ENCODE results near the gene FAM83B. TPM values are rescaled to one million over a fixed set of nuclear protein-coding genes. Genes with fewer than 3 reads are reported as not detected.

Gene FAM83B
- total and polyA plus RNA-seq, 10 of the 15 experiments (the other 5 are each of a cell fraction or from before 2014, with no cell fraction given) = 0.05 TPM; not detected in 9

DNA sequence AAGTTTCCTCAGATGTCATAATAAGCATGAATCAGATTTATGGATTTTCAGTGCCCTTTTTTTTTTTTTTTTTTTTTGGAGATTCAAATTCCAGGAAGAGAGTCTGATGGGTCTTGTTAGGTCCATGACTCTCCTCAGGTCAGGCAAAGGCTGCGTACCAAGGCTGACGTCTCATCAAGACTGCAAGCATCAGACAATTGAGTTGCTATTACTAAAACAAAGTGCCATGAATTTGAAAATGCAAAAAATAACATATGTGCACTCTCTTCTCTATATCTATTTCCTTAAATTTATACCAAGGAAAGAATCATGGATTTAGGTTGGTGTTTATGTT lies 134.7 kb downstream of the FAM83B start (continued):
- TF ChIP-seq TARDBP (IDR thresholded peaks at IDR 0.05; ENCODE audit: borderline replicate concordance) (no peak), YY1 (IDR thresholded peaks at IDR 0.05; ENCODE audit: low read depth, low read length) (no peak), NFXL1 (IDR thresholded peaks at IDR 0.05; ENCODE audit: borderline replicate concordance) (no peak), POLR2AphosphoS2 (IDR thresholded peaks at IDR 0.05; ENCODE audit: low read depth, low read length) (no peak), CHD4 (IDR thresholded peaks at IDR 0.05) (no peak), SIN3A (IDR thresholded peaks at IDR 0.05; ENCODE audit: low read depth, low read length) (no peak), EP300 (IDR thresholded peaks at IDR 0.05; ENCODE audit: borderline replicate concordance in 1 of 2, control insufficient read depth in 1 of 2, low read depth in 2 of 2, low read length in 2 of 2) (no peak)

DNA sequence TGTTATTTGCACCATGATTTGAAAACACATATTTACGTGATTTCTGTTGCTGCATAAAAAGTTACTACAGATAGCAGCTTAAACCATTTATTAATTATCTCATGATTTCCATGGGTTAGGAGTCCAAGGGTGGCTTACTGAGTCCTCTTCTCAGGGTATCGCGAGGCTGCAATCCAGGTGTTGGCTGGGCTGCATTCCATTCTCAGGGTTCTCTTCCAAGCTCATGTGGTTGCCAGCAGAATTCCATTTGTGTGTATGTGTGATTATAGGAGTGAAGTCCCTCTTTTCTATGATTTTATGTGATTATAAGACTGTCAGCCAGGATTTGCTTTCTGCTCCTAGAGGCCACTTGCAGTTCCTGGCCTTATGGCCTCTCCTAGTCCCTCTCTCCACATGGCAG lies 135.1 kb downstream of the FAM83B start:
- BruUV-seq (replicated peaks) = no TSS peak
- no peaks in the 10 kb centered on the region for H3K4me1 ChIP-seq (ENCODE audit: control insufficient read depth, insufficient read depth, low read length)
- no peak overlapping the region for H3K4me3 ChIP-seq
- H3K36me3 ChIP-seq (ENCODE audit: control insufficient read depth in 2 of 2, insufficient read depth in 2 of 2, low read length in 1 of 2) = no peaks in the 10 kb centered on the region
- no peak overlapping the region for H3K9ac ChIP-seq (ENCODE audit: control insufficient read depth, insufficient read depth, low read length)
- ChIA-PET POLR2A (no interaction called here), CTCF (interaction anchor here (0.7 kb wide), 1 partner anchor 37 kb away, joined by 3 read pairs; no protein-coding TSS in a partner anchor), RAD21 (ENCODE audit: unreplicated experiment) (no interaction called here), SMC1A (ENCODE audit: uncharacterized antibody, unreplicated experiment) (no interaction called here)
- H3K9me3 ChIP-seq (replicated peaks; ENCODE audit: control insufficient read depth, insufficient read depth, low read length) = no peaks in the 10 kb centered on the region
- H3K4me2 ChIP-seq (ENCODE audit: control insufficient read depth, insufficient read depth) = no peak overlapping the region
- DNase-seq (ENCODE audit: low read depth, low spot score) (no peak), ATAC-seq (no peak), FAIRE-seq (no peak)
- no peaks in the 10 kb centered on the region for H3K27me3 ChIP-seq (replicated peaks in 1 of 2; ENCODE audit: control insufficient read depth in 2 of 2, insufficient read depth in 2 of 2, low read length in 1 of 2)
- no peak overlapping the region for H3K27ac ChIP-seq (ENCODE audit: control insufficient read depth, insufficient read depth)
- WGBS (ENCODE audit: insufficient coverage, insufficient replicate concordance, low lambda C conversion rate, missing lambda C conversion rate) = 47% methylated on average over 3 of the region's 3 CpGs
- no peak overlapping the region for H2AFZ ChIP-seq (ENCODE audit: control insufficient read depth, low read depth, low read length)
- no peaks in the 10 kb centered on the region for H3K79me2 ChIP-seq (ENCODE audit: control insufficient read depth, insufficient read depth, low read length)
- H4K20me1 ChIP-seq (ENCODE audit: control insufficient read depth, insufficient read depth) = no peaks in the 10 kb centered on the region
- intact Hi-C loops (cut with micrococcal nuclease; ENCODE audit: unreplicated experiment) (no loop called here), in situ Hi-C loops (cut with MboI) (no loop called here)
- no peak for TF ChIP-seq TCF3 (IDR thresholded peaks at IDR 0.05; ENCODE audit: borderline replicate concordance, insufficient read depth, low read depth, low read length)
- no peak for TF ChIP-seq MLLT1 (IDR thresholded peaks at IDR 0.05)
- TF ChIP-seq, protein P1, sequence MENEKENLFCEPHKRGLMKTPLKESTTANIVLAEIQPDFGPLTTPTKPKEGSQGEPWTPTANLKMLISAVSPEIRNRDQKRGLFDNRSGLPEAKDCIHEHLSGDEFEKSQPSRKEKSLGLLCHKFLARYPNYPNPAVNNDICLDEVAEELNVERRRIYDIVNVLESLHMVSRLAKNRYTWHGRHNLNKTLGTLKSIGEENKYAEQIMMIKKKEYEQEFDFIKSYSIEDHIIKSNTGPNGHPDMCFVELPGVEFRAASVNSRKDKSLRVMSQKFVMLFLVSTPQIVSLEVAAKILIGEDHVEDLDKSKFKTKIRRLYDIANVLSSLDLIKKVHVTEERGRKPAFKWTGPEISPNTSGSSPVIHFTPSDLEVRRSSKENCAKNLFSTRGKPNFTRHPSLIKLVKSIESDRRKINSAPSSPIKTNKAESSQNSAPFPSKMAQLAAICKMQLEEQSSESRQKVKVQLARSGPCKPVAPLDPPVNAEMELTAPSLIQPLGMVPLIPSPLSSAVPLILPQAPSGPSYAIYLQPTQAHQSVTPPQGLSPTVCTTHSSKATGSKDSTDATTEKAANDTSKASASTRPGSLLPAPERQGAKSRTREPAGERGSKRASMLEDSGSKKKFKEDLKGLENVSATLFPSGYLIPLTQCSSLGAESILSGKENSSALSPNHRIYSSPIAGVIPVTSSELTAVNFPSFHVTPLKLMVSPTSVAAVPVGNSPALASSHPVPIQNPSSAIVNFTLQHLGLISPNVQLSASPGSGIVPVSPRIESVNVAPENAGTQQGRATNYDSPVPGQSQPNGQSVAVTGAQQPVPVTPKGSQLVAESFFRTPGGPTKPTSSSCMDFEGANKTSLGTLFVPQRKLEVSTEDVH (IDR thresholded peaks at IDR 0.05; ENCODE audit: low read depth, partially characterized antibody) = no peak
- no peak for TF ChIP-seq RELA (IDR thresholded peaks at IDR 0.05; ENCODE audit: borderline replicate concordance, partially characterized antibody)
- no peak for TF ChIP-seq HDAC2 (IDR thresholded peaks at IDR 0.05)
- TF ChIP-seq POLR2A (IDR thresholded peaks at IDR 0.05; ENCODE audit: low read depth, low read length) = no peak
- TF ChIP-seq RCOR1 (conservative IDR thresholded peaks at IDR 0.05; ENCODE audit: low read depth, low read length) = no peak
- no peak for TF ChIP-seq STAT1 (conservative IDR thresholded peaks at IDR 0.05)
- no peak for TF ChIP-seq CEBPZ (IDR thresholded peaks at IDR 0.05; ENCODE audit: low read depth, low read length)

Data from GM12878 (cell line).